ENCODE data around the gene NUSAP1.
A peak's percentile ranks its signal among the peaks of the same experiment; 100 is the strongest.
"Not testable (repeated sequence)": the region's sequence is repeated elsewhere in the genome, so short reads cannot be mapped to it uniquely, and the experiment has no call there.

NUSAP1 gene

GRCh38 chr15:41416742-41417417 is 84.2 kb downstream of the NUSAP1 start, which contains the start of gene RTF1:
Gene RTF1 (plus strand): TSS chr15:41417095. CDS start chr15:41417116, 21 bp downstream.
- peak; percentile 93 for DNase-seq

- no peak for DNase-seq
These were observed 84.9 kb downstream of the NUSAP1 start for GRCh38 chr15:41417418-41418195.

- no peak for DNase-seq
These were observed 91.4 kb downstream of the NUSAP1 start for GRCh38 chr15:41423979-41424659.

- no peak for DNase-seq
These were observed 92.1 kb downstream of the NUSAP1 start for GRCh38 chr15:41424809-41425208.

GRCh38 chr15:41425907-41426306 is 93.2 kb downstream of the NUSAP1 start:
- DNase-seq: not testable (repeated sequence)

- DNase-seq: no peak
These were observed 96.6 kb downstream of the NUSAP1 start for GRCh38 chr15:41429003-41429890.
